NCI-H1436 treated with DMSO at 0.1 percent for 48 hours (cell line): ENCODE results near the gene IFIT1B.
"Not testable (repeated sequence)": the region's sequence is repeated elsewhere in the genome, so short reads cannot be mapped to it uniquely, and the experiment has no call there.

Source experiments
- DNase-seq: peaks from one replicate; lab custom pipeline; 2025; lab: John Stamatoyannopoulos, UW

The IFIT1B gene

DNA sequence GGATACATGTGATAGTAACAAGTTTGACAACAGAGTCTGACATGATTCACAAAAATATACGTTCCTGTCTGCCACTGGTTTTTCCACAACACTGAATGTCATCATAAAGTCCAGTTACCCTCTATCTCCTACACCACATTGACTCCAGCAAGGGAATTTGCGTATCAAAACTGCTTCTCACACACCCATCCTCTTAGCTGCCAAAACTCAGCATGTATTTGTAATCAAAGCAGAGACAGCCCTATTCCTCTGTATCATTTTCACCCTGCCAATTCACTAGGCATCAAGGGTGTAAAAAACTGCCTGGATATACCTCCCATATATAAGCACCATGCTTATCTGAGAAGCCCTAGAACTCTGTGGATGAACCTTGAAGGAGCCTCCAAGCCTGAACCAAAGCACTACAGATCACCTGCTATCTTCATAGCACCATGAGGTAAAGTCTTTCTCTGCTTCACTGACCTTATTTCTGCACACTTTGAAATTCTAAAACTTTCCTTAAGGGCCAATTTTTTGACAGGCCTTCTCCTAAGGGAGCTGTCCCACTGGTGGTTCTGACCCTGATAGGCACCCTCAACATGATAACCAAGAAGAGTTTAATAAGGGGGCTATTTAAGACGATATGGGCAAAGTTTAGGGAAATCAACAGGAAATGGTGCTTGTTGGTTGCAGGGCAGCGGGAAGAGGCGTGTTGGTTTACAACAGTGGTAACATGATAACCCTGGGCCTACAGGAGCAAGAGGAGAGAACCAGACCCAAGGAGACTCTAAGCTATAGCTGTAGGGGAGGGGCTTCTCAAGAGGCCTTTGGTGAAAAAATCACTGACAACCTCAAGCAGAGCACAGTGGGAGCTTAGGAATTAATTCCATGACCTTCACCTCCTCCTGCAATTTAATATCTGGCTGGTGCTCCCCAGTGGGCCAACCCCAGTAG, at the start of gene IFIT1B:
Gene IFIT1B (plus strand): TSS at position 352 of the 933 bp plus-strand sequence. CDS start 80 bp downstream, at position 432.
- no peak for DNase-seq

DNA sequence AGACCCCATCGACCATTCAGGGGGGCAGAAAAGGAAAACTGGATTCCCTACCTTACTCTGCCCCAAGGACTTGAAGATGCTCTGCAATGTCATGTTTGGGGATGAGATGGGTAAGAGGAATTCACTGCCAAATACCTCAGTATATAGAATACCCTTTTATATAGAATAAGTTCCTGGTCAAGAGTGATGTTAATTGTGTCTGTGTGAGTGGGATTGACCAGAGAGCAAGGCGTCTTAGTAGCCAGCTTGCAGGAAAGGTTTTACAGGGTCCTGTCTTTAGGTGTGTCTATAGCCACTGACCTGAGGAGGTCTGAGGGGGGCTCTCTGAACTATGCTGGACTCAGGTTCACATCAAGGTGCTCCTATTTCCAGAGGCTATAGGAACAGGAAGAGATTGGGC, 48.7 kb upstream of the IFIT1B start:
- DNase-seq = no peak

DNA sequence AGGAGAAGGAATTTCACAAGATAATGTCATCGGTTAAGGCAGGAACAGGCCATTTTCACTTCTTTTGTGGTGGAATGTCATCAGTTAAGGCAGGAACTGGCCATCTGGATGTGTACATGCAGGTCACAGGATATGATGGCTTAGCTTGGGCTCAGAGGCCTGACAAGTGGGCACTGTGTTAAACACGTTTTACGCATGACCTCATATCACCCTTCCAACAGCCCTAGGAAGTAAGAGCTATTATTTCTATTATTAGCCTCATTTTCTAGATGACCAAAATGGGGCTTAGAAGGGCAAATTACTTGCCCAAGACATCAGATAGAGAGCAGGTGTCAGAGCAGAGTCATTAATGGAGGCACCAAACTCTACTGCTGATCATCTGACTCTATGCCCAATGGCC, 47.8 kb upstream of the IFIT1B start:
- DNase-seq = not testable (repeated sequence)

- no peak for DNase-seq
Measured at GRCh38 chr10:89330537-89331212, 47.2 kb upstream of the IFIT1B start.

- DNase-seq = not testable (repeated sequence)
Measured at GRCh38 chr10:89331487-89332122, 46.3 kb upstream of the IFIT1B start.

GRCh38 chr10:89332123-89332633, 45.7 kb upstream of the IFIT1B start:
- DNase-seq = no peak

DNA sequence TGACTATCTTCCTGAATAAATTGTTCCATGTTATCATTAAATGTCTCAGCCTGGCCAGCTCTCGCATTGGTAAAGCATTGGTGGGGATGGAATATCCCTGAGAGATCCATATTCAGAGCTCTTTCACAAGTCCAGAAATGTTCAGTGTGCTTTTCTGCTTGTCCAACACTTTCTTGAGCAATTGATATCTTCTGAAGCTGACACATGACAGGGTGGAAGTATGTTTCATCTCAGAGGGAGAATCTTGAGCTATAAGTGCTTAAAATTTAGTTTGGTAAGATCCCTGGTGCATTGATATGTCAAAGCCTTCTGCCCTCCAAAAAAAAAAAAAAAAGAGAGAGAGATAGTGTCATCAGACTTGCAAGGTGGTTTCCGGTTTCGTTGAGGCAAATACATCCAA, 42.6 kb upstream of the IFIT1B start:
- no peak for DNase-seq

DNA sequence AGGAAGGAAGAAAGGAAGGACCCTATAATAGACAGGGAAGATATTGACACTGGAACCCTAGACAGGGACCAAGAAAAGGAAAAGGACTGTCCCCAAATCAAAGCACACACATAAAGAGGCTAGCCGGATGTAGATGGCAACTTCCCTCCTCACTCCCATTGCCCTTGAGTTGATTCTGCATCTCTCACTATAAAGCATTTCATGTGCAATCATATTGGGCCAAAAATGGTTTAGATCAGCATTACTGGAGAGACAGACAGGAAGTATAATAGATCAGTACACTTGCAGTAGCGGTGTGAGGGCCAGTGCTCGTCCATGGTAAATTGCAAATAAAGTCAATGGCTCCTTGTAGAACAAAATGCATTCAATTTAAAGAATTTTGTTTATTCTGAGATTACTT, 41.6 kb upstream of the IFIT1B start:
- DNase-seq = no peak

DNA sequence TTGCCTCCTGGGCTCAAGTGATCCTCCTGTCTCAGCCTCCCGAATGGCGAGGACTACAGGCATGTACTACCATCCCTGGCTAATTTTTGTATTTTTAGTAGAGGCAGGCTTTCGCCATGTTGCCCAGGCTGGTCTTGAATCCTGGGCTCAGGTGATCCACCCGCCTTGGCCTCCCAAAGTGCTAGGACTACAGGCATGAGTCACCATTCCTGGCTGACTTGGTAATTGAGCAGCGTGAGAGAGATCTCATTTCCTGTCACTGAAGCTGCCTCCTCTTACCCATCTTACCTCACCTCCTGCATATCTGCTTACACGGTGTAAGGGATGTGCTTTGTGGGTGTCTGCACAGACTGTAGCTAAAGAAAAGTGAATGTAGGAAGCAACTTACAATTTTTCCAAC, 40.4 kb upstream of the IFIT1B start:
- DNase-seq = no peak

- DNase-seq = no peak
Measured at GRCh38 chr10:89338713-89339112, 39.1 kb upstream of the IFIT1B start.

DNA sequence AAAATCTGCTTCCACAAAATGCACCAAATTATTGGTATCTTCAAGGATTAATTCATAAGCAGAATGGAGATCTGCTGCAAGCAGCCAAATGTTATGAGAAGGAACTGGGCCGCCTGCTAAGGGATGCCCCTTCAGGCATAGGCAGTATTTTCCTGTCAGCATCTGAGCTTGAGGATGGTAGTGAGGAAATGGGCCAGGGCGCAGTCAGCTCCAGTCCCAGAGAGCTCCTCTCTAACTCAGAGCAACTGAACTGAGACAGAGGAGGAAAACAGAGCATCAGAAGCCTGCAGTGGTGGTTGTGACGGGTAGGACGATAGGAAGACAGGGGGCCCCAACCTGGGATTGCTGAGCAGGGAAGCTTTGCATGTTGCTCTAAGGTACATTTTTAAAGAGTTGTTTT, 38.0 kb upstream of the IFIT1B start:
- DNase-seq = no peak

- DNase-seq = no peak
Measured at GRCh38 chr10:89341649-89342048, 36.2 kb upstream of the IFIT1B start.

GRCh38 chr10:89342206-89342958, 35.5 kb upstream of the IFIT1B start:
- DNase-seq = peak; percentile 50

DNA sequence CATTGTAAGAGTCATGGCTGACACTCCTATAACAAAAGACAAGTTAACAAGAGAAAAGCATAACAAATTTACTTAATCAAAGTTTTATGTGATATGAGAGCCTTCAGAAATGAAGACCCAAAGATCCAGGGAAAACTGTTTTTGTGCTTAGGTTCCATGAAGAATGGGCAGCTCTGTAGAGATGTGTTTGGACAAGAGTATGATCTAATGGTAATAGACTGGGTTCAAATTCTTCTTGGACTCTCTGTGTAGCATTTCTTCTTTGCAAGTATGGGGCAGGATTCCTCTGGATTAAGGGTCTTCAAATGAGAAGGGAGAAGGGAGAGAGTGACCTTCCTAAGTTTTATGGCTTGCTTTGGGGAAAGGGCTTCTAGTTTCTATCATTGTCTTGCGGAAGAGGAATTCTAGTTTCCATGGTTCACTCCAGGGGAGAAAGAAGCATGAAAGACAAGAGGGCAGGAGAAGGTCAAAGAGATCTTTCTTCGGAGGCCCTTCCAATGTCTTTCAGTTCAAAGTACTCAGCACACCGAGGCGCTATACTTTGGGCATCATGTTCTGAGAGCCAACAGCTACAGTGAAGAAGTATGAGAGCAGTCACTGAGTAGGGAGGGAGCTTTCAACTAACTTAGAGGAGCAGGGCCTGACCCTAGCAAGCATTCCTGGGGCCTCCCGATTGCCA, 34.6 kb upstream of the IFIT1B start:
- DNase-seq = no peak

- no peak for DNase-seq
Measured at GRCh38 chr10:89344156-89344555, 33.7 kb upstream of the IFIT1B start.

DNA sequence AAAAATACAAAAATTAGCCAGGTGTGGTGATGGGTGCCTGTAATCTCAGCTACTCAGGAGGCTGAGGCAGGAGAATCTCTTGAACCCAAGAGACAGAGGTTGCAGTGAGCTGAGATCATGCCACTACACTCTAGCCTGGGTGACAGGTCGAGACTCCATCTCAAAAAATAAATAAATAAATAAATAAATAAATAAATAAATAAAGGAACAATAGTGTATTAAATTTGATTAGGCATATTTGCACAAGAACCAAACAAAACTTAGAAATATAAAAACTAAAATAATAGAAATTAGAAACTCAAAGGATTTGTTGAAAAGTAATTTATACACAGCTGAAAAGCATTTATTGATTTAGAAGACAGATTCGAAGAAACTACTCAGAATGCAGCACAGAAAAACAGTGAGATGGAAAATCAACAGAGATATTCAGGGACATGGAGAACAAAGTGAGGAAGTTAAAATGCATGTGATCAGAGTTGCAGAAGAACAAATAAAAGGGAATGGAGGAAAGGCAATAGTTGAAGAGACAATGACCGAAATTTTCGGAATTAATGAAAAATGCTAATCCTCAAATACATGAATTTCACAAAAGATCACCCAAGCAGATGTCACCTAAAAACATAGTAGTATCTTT, 32.4 kb upstream of the IFIT1B start:
- DNase-seq = no peak

- no peak for DNase-seq
Measured at GRCh38 chr10:89346405-89347254, 31.2 kb upstream of the IFIT1B start.

DNA sequence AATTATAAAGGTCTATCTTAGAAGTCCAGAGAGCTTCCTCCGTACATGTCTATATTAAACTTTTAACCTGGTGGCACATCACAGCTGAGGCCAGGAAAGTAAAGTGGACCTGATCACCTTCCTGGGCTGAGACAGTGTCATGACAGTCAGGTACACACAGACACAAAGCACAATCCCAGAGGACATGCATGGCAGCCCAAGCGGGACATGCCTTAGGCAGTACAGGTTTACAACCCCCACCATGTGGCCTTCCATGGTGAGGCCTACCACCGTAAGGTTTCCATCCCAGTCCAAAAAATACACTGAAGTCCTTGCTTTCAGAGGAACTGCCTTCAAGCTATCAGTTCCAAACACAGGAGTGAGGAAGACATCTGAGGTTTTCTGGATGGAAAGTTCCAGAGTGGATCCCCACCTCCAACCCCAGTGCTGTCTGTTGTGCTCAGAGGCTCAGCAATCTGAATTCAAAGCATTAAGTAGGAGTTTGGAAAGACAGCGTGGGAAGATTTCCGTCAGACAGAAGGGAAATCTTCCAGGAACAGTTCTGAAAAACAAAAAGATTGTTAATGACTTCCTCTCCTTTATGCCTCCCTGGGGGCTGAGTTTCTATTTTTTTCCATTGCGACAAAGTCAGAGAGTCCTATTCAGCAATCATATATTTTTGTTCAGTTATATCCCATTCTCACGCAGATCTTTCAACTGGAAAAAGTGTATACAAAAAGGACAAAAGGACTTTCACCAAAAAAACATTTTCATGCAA, 30.0 kb upstream of the IFIT1B start:
- DNase-seq = no peak

DNA sequence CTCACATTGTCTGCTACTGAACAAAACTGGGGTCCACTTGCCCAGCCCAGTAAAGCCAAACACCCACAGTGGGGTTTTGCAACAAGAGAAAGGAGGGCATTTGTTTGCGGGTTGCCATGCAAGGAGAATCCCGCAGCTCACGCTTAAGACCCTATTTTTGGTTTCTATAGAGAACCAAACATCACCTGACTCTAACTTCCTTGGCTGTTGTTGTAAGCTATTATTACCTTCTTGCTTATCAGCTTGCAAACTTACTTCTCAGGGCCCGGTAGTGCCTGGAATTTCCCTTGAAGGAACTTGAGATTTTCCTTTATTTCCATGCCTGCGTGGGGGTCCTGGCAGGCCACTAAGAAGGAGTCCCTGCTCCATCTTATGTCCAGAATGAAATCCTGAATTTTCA, 29.4 kb upstream of the IFIT1B start:
- no peak for DNase-seq
